SK-N-SH (cell line): ENCODE results near the gene POLR1H. TPM values are rescaled to one million over a fixed set of nuclear protein-coding genes. Genes with fewer than 3 reads are reported as not detected.

Experiments
- CTCF ChIA-PET: fragments of 300-600, 350-600 bp; formaldehyde crosslinking; extraction: SDS; loops from one replicate; lab custom pipeline; 2021; lab: Yijun Ruan, JAX
- POLR2A ChIA-PET: fragments of 350-600 bp; sonication (Branson Sonifier 250); formaldehyde crosslinking; extraction: SDS; loops from one replicate; lab custom pipeline; 2020; ENCODE audit warnings: antibody characterized with exemption, inconsistent platforms; lab: Yijun Ruan, JAX
- DNase-seq: peaks from one replicate; pipeline ENCODE4 v3.0.0; 2012
- H2AFZ ChIP-seq: fragments of 200-600 bp; sonication (generic); 2 replicates; pipeline ENCODE4 v1.8.1; 2016; ENCODE audit warnings: antibody characterized with exemption, mild to moderate bottlenecking, low read depth
- H3F3A ChIP-seq: fragments of 200-600 bp; sonication (generic); replicated peaks from 2 replicates; pipeline ENCODE3; 2016; ENCODE audit warnings: antibody characterized with exemption, mild to moderate bottlenecking; ENCODE audit not compliant: insufficient read depth
- H3K27ac ChIP-seq, 2 experiments: fragments of 200-500 bp in 1 of 2; fragments of 200-600 bp in 1 of 2; sonication (Bioruptor generic) in 1 of 2; sonication (generic), shearing (Covaris generic) in 1 of 2; 2 replicates each; pipeline versions ENCODE4 v1.5.1 to v1.6.1; 2014 to 2016; ENCODE audit warnings: low read depth in 2 of 2, inconsistent platforms in 1 of 2, low read length in 1 of 2, mild to moderate bottlenecking in 1 of 2, mixed read lengths in 1 of 2
- H3K27me3 ChIP-seq: fragments of 200-600 bp; sonication (generic), shearing (Covaris generic); 2 replicates; pipeline ENCODE4 v1.6.1; 2016; ENCODE audit warnings: mixed run types; ENCODE audit not compliant: insufficient read depth
- H3K36me3 ChIP-seq, 2 experiments: fragments of 200-500 bp in 1 of 2; fragments of 200-600 bp in 1 of 2; sonication (Bioruptor generic) in 1 of 2; sonication (generic) in 1 of 2; replicated peaks in 1 of 2; 2 replicates each; pipeline versions ENCODE3 to v1.5.1; 2014 to 2016; ENCODE audit warnings: low read length in 1 of 2, mild to moderate bottlenecking in 1 of 2; ENCODE audit not compliant: insufficient read depth in 2 of 2, control insufficient read depth in 1 of 2
- H3K4me1 ChIP-seq, 2 experiments: fragments of 200-500 bp in 1 of 2; fragments of 200-600 bp in 1 of 2; sonication (Bioruptor generic) in 1 of 2; sonication (generic), shearing (Covaris generic) in 1 of 2; 2 replicates each; pipeline versions ENCODE4 v1.5.1 to v1.6.1; 2014 to 2016; ENCODE audit warnings: low read depth in 1 of 2, low read length in 1 of 2, mixed run types in 1 of 2; ENCODE audit not compliant: insufficient read depth in 2 of 2, control insufficient read depth in 1 of 2
- H3K4me2 ChIP-seq: fragments of 200-600 bp; sonication (generic), shearing (Covaris generic); 2 replicates; pipeline ENCODE4 v1.6.1; 2017; ENCODE audit warnings: mixed run types
- H3K4me3 ChIP-seq, 2 experiments: fragments of 200-500 bp in 1 of 2; fragments of 200-600 bp in 1 of 2; sonication (Bioruptor generic) in 1 of 2; sonication (generic), shearing (Covaris generic) in 1 of 2; 2 replicates each; pipeline versions ENCODE4 v1.5.1 to v1.8.1; 2014 to 2016; ENCODE audit warnings: low read depth in 2 of 2, inconsistent platforms in 1 of 2, low read length in 1 of 2, mild to moderate bottlenecking in 1 of 2, mixed read lengths in 1 of 2, moderate library complexity in 1 of 2
- H3K79me2 ChIP-seq: fragments of 200-600 bp; sonication (generic); 2 replicates; pipeline ENCODE4 v1.8.1; 2017; ENCODE audit warnings: mild to moderate bottlenecking; ENCODE audit not compliant: insufficient read depth
- H3K9ac ChIP-seq: fragments of 200-600 bp; sonication (generic); 2 replicates; pipeline ENCODE4 v1.6.1; 2017; ENCODE audit warnings: mixed run types
- H3K9me2 ChIP-seq: fragments of 200-600 bp; sonication (generic); 2 replicates; pipeline ENCODE4 v1.6.1; 2017; ENCODE audit warnings: mixed run types
- H3K9me3 ChIP-seq: fragments of 200-600 bp; sonication (generic); 2 replicates; pipeline ENCODE4 v1.6.1; 2017; ENCODE audit warnings: mixed run types, mild to moderate bottlenecking, moderate library complexity
- H4K20me1 ChIP-seq: fragments of 200-600 bp; sonication (generic); 2 replicates; pipeline ENCODE4 v1.6.1; 2017; ENCODE audit warnings: mild to moderate bottlenecking, mixed run types; ENCODE audit not compliant: insufficient read depth
- CHD2 ChIP-seq: fragments of 150-350 bp; IDR thresholded peaks from 2 replicates; pipeline ENCODE4 v1.6.1; 2018; ENCODE audit warnings: low read length; ENCODE audit not compliant: partially characterized antibody
- CTCF ChIP-seq: fragments of 200-600 bp; sonication (generic); IDR thresholded peaks from 2 replicates; pipeline ENCODE4 v1.6.1; 2017; ENCODE audit warnings: antibody characterized with exemption, mild to moderate bottlenecking, moderate library complexity
- ELF1 ChIP-seq: IDR thresholded peaks from 2 replicates; pipeline ENCODE4 v1.4.0; 2012
- EP300 ChIP-seq, 2 experiments: IDR thresholded peaks; 2 replicates each; pipeline versions ENCODE4 v1.4.0 to v1.6.1; 2012; ENCODE audit warnings: borderline replicate concordance in 1 of 2, low read depth in 1 of 2, low read length in 1 of 2
- EZH2phosphoT487 ChIP-seq: fragments of 200-600 bp; sonication (generic); IDR thresholded peaks from 2 replicates; pipeline ENCODE4 v1.6.1; 2017; ENCODE audit warnings: low read depth, mixed run types, mild to moderate bottlenecking, antibody characterized with exemption, moderate library complexity, borderline replicate concordance
- FOXJ3 ChIP-seq: sonication (generic); formaldehyde crosslinking; IDR thresholded peaks from 2 replicates; pipeline ENCODE4 v1.5.1; 2020; ENCODE audit warnings: mild to moderate bottlenecking, missing genetic modification reagents
- GABPA ChIP-seq: IDR thresholded peaks from 2 replicates; pipeline ENCODE4 v1.4.0; 2012; ENCODE audit warnings: low read depth, mild to moderate bottlenecking
- JUND ChIP-seq: IDR thresholded peaks from 2 replicates; pipeline ENCODE4 v1.4.0; 2012
- RAD21 ChIP-seq: IDR thresholded peaks from 2 replicates; pipeline ENCODE4 v1.6.1; 2012; ENCODE audit warnings: mild to moderate bottlenecking, low read length
- RCOR1 ChIP-seq: fragments of 150-350 bp; IDR thresholded peaks from 2 replicates; pipeline ENCODE4 v1.6.1; 2017; ENCODE audit warnings: antibody characterized with exemption, low read length
- REST ChIP-seq: IDR thresholded peaks from 2 replicates; pipeline ENCODE4 v1.6.1; 2012; ENCODE audit warnings: mild to moderate bottlenecking, low read depth, low read length, moderate library complexity
- SIN3A ChIP-seq: IDR thresholded peaks from 2 replicates; pipeline ENCODE4 v1.6.1; 2012; ENCODE audit warnings: low read depth, mild to moderate bottlenecking, low read length, moderate library complexity, borderline replicate concordance
- TCF12 ChIP-seq: IDR thresholded peaks from 2 replicates; pipeline ENCODE4 v1.4.0; 2012
- TEAD4 ChIP-seq: IDR thresholded peaks from 2 replicates; pipeline ENCODE4 v1.4.0; 2012; ENCODE audit warnings: mild to moderate bottlenecking, borderline replicate concordance; ENCODE audit not compliant: insufficient read depth
- USF1 ChIP-seq: IDR thresholded peaks from 2 replicates; pipeline ENCODE4 v1.4.0; 2012; ENCODE audit warnings: low read depth, borderline replicate concordance
- USF2 ChIP-seq: fragments of 150-350 bp; IDR thresholded peaks from 2 replicates; pipeline ENCODE4 v1.6.1; 2017; ENCODE audit warnings: antibody characterized with exemption, low read length, low read depth, borderline replicate concordance
- YY1 ChIP-seq: IDR thresholded peaks from 2 replicates; pipeline ENCODE4 v1.4.0; 2012; ENCODE audit warnings: low read depth, mild to moderate bottlenecking
- ZBTB33 ChIP-seq: IDR thresholded peaks from 2 replicates; pipeline ENCODE4 v1.4.0; 2012; ENCODE audit warnings: low read depth, borderline replicate concordance
- WGBS: methylation state at CpG from one replicate; pipeline ENCODE4 v1.1.6; 2017; ENCODE audit warnings: low lambda C conversion rate; 5-methylcytosine and 5-hydroxymethylcytosine counted together
- polyA plus RNA-seq, 3 experiments: library from polyadenylated mRNA; depleted of rRNA; stranded (reverse); fragments of >200 nt; gene quantifications; 2 replicates each; pipeline ENCODE4 v1.2.3, GENCODE V29; 2012

POLR1H gene
- polyA plus RNA-seq, 1 of the 3 experiments (the other 2 are of a cell fraction): 40.6 TPM

GRCh38 chr6:30019819-30020218 is 41.2 kb upstream of the POLR1H start (continued):
- TF ChIP-seq REST (no peak), EZH2phosphoT487 (no peak), CHD2 (no peak), CTCF (no peak), FOXJ3 (CRISPR knock-in tag) (no peak), EP300 (IDR thresholded peaks at IDR 0.05; ENCODE audit: borderline replicate concordance in 1 of 2, low read depth in 1 of 2, low read length in 1 of 2) (no peak), JUND (no peak), USF2 (no peak), GABPA (no peak), RCOR1 (no peak), TCF12 (no peak), YY1 (no peak), USF1 (no peak)

- H3K9me2 ChIP-seq: no peaks in the 10 kb centered on the region
- no peaks in the 10 kb centered on the region for H3K27me3 ChIP-seq
- no peak overlapping the region for H2AFZ ChIP-seq
- no peaks in the 10 kb centered on the region for H3K79me2 ChIP-seq
- ChIA-PET CTCF (interaction anchor here (1.9 kb wide), 1 partner anchor 172 kb away, joined by 7 read pairs; no protein-coding TSS in a partner anchor), POLR2A (no interaction called here)
- no peaks in the 10 kb centered on the region for H3K9me3 ChIP-seq
- no peaks in the 10 kb centered on the region for H3F3A ChIP-seq
- H4K20me1 ChIP-seq: no peaks in the 10 kb centered on the region
- WGBS: 25% methylated on average over 1 of the region's 1 CpG
- no peak for DNase-seq
- no peaks in the 10 kb centered on the region for H3K4me1 ChIP-seq
- no peak overlapping the region for H3K9ac ChIP-seq
- H3K4me3 ChIP-seq: no peak overlapping the region
- no peak overlapping the region for H3K27ac ChIP-seq
- H3K36me3 ChIP-seq: peaks cover 0 to 5% of the 10 kb centered on the region in 2 experiments
- H3K4me2 ChIP-seq: no peak overlapping the region
- no peak for TF ChIP-seq YY1
- no peak for TF ChIP-seq ZBTB33
- no peak for TF ChIP-seq RCOR1
- TF ChIP-seq RAD21: no peak
- no peak for TF ChIP-seq FOXJ3 (CRISPR knock-in tag)
- TF ChIP-seq SIN3A: no peak
- TF ChIP-seq USF2: no peak
- no peak for TF ChIP-seq TCF12
- TF ChIP-seq CHD2: no peak
- no peak for TF ChIP-seq TEAD4
- TF ChIP-seq ELF1: no peak
- no peak for TF ChIP-seq CTCF
Observed at GRCh38 chr6:30020626-30021025, 40.4 kb upstream of the POLR1H start.
